Ectodermal cell (in vitro differentiated cells): ENCODE results near the gene SREK1.

ENCODE experiments used
- H3K27ac ChIP-seq: 2 replicates; pipeline ENCODE4 v1.7.0; 2013; ENCODE audit warnings: mild to moderate bottlenecking, low read depth, low read length; ENCODE audit not compliant: insufficient read depth, poor library complexity, severe bottlenecking
- H3K27me3 ChIP-seq: 2 replicates; pipeline ENCODE4 v1.7.0; 2013; ENCODE audit warnings: mild to moderate bottlenecking, low read length; ENCODE audit not compliant: insufficient read depth, control insufficient read depth, poor library complexity, severe bottlenecking
- H3K36me3 ChIP-seq: one replicate; pipeline ENCODE4 v1.7.0; 2013; ENCODE audit warnings: low read length; ENCODE audit not compliant: control insufficient read depth, insufficient read depth
- H3K4me1 ChIP-seq: one replicate; pipeline ENCODE4 v1.7.0; 2013; ENCODE audit warnings: low read length; ENCODE audit not compliant: control insufficient read depth, insufficient read depth
- H3K4me3 ChIP-seq: 2 replicates; pipeline ENCODE4 v1.7.0; 2013; ENCODE audit warnings: low read depth, low read length, control low read depth; ENCODE audit not compliant: insufficient read depth
- H3K9me3 ChIP-seq: 2 replicates; pipeline ENCODE4 v1.7.0; 2013; ENCODE audit warnings: mild to moderate bottlenecking, low read length, moderate library complexity; ENCODE audit not compliant: control insufficient read depth
- WGBS, 2 experiments: methylation state at CpG; one replicate each; pipeline ENCODE4 v1.1.7; 2013; ENCODE audit warnings: missing lambda C conversion rate in 2 of 2; 5-methylcytosine and 5-hydroxymethylcytosine counted together

Gene SREK1

DNA sequence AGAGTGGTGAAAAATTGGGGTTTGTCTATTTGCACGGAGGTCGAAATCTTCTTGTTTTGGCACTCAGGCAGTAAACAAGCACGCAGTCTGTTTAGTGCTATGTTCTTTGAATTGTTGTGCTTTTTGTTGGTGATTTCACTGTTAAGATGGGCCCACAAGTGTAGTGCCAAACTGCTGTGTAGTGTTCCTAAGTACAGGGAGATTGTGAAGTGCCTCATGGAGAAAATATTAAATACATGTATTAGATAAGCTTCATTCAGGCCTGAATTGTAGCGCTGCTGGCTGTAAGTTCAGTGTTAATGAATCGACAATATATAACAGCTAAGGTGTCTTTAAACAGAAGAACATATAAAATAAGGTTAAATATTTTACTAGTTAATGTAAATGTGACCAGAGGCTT is 17.3 kb downstream of the SREK1 start:
- H3K36me3 ChIP-seq = peaks cover 40% of the 10 kb centered on the region
- no peaks in the 10 kb centered on the region for H3K27me3 ChIP-seq
- H3K4me3 ChIP-seq = no peak overlapping the region
- H3K9me3 ChIP-seq = no peaks in the 10 kb centered on the region
- H3K4me1 ChIP-seq = no peaks in the 10 kb centered on the region
- 96 to 97% methylated on average over 3 to 5 of the region's 5 CpGs for WGBS, 2 experiments
- no peak overlapping the region for H3K27ac ChIP-seq

- H3K4me1 ChIP-seq = no peaks in the 10 kb centered on the region
- no peak overlapping the region for H3K4me3 ChIP-seq
- H3K36me3 ChIP-seq = peaks cover 46% of the 10 kb centered on the region
- H3K27ac ChIP-seq = no peak overlapping the region
- H3K27me3 ChIP-seq = no peaks in the 10 kb centered on the region
- WGBS, 2 experiments = 94 to 96% methylated on average over 5 to 7 of the region's 8 CpGs
- no peaks in the 10 kb centered on the region for H3K9me3 ChIP-seq
Measured at GRCh38 chr5:66164044-66164790, 20.1 kb downstream of the SREK1 start.

DNA sequence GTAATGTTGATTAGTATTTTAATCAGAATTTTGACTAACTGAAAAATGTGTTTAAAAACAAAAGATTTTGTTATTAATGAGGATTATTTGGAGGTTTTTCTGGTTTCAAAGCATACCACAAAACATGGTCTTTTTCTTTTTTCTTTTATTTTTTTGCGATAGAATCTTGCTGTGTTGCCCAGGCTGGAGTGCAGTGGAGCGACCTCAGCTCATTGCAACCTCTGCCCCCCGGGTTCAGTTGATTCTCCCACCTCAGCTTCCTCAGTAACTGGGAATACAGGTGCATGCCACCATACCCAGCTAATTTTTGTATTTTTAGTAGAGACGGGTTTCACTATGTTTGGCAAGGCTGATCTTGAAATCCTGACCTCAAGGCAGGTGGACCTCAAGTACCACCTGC is 24.1 kb downstream of the SREK1 start:
- 87 to 92% methylated on average over 4 of the region's 4 CpGs for WGBS, 2 experiments
- no peaks in the 10 kb centered on the region for H3K9me3 ChIP-seq
- no peak overlapping the region for H3K4me3 ChIP-seq
- H3K27me3 ChIP-seq = no peaks in the 10 kb centered on the region
- no peaks in the 10 kb centered on the region for H3K4me1 ChIP-seq
- H3K36me3 ChIP-seq = peaks cover 32% of the 10 kb centered on the region
- H3K27ac ChIP-seq = no peak overlapping the region

GRCh38 chr5:66169534-66169933 is 25.4 kb downstream of the SREK1 start:
- Histone ChIP-seq H3K27me3 (no peaks in the 10 kb centered on the region), H3K9me3 (no peaks in the 10 kb centered on the region), H3K27ac (no peak overlapping the region), H3K36me3 (peaks cover 25% of the 10 kb centered on the region), H3K4me1 (no peaks in the 10 kb centered on the region), H3K4me3 (no peak overlapping the region)
- 91 to 97% methylated on average over 2 to 3 of the region's 4 CpGs for WGBS, 2 experiments

GRCh38 chr5:66170195-66170919 is 26.3 kb downstream of the SREK1 start:
- Histone ChIP-seq H3K4me1 (no peaks in the 10 kb centered on the region), H3K9me3 (no peaks in the 10 kb centered on the region), H3K27me3 (no peaks in the 10 kb centered on the region), H3K27ac (no peak overlapping the region), H3K4me3 (no peak overlapping the region), H3K36me3 (peaks cover 28% of the 10 kb centered on the region)
- WGBS, 2 experiments = 94 to 95% methylated on average over 10 of the region's 10 CpGs

GRCh38 chr5:66171349-66172344 is 27.5 kb downstream of the SREK1 start:
- no peaks in the 10 kb centered on the region for H3K9me3 ChIP-seq
- 60 to 93% methylated on average over 1 to 5 of the region's 6 CpGs for WGBS, 2 experiments
- H3K27me3 ChIP-seq = no peaks in the 10 kb centered on the region
- no peak overlapping the region for H3K4me3 ChIP-seq
- H3K36me3 ChIP-seq = peaks cover 24% of the 10 kb centered on the region
- no peaks in the 10 kb centered on the region for H3K4me1 ChIP-seq
- no peak overlapping the region for H3K27ac ChIP-seq

DNA sequence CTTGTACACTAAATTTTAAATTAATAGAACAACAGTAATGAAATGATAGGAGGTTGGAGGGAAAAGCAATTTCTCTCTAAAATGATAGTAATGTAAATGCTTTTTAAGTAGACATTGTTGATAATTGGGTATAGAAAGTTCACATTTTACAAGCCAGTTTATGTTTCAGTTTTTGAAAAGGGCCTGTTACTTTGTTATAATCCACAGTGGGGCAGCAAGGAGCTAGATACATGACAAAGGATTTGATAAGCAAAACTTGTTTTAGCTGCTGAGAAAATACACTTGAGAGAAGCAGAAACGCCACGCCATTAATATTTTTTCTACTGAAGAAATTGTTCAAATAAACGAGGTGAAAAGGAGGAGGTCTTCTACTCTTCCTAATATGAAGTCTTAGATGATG is 30.2 kb downstream of the SREK1 start:
- no peak overlapping the region for H3K27ac ChIP-seq
- H3K27me3 ChIP-seq = no peaks in the 10 kb centered on the region
- H3K4me1 ChIP-seq = no peaks in the 10 kb centered on the region
- H3K4me3 ChIP-seq = no peak overlapping the region
- H3K36me3 ChIP-seq = peaks cover 29% of the 10 kb centered on the region
- 96 to 97% methylated on average over 3 of the region's 3 CpGs for WGBS, 2 experiments
- no peaks in the 10 kb centered on the region for H3K9me3 ChIP-seq

GRCh38 chr5:66178799-66179198 is 34.7 kb downstream of the SREK1 start:
- no peak overlapping the region for H3K4me3 ChIP-seq
- H3K9me3 ChIP-seq = no peaks in the 10 kb centered on the region
- H3K27me3 ChIP-seq = no peaks in the 10 kb centered on the region
- H3K36me3 ChIP-seq = peaks cover 34% of the 10 kb centered on the region
- no peaks in the 10 kb centered on the region for H3K4me1 ChIP-seq
- H3K27ac ChIP-seq = no peak overlapping the region
- WGBS, 2 experiments = 90 to 100% methylated on average over 1 of the region's 1 CpG

DNA sequence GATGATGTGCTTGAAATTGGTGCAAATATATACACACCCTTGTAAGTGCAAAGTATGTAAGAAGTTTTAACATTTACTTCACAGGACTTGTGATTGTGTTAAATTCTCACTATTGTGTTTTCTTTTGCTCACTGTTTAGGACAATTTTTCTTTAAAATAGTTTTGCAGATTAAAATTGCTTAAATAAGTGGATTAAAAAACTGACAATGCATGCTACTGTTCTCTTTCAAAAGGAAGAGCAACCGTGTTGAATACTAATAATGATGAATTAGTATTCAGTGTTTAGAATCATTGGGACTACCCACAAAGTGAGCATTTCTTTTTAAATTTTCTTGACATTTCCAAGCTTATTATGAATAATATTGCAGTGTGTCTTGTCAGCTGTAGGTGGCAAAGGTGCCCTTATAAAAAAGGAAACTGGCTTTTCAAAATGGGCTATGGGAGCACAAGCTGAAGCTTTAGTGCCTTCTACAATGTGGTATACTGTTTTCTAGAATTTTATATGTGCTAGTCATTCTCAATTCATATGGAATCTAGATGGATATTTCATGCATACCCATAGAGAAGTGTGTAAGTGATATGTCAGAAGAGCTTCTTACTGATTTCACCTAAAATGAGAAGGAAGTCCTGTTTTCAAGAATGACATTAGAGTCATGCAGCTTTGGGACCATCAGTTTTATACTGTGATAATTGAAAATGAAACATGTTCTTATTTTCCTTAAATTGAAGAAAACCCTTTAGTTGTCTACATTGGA is 35.4 kb downstream of the SREK1 start:
- Histone ChIP-seq H3K36me3 (peaks cover 34% of the 10 kb centered on the region), H3K27me3 (no peaks in the 10 kb centered on the region), H3K4me1 (no peaks in the 10 kb centered on the region), H3K27ac (no peak overlapping the region), H3K4me3 (no peak overlapping the region), H3K9me3 (no peaks in the 10 kb centered on the region)
- 89 to 95% methylated on average over 1 of the region's 1 CpG for WGBS, 2 experiments
